ENCODE measurements around the gene CARD11.
"Not testable (repeated sequence)": the region's sequence is repeated elsewhere in the genome, so short reads cannot be mapped to it uniquely, and the experiment has no call there.

Gene CARD11

DNA sequence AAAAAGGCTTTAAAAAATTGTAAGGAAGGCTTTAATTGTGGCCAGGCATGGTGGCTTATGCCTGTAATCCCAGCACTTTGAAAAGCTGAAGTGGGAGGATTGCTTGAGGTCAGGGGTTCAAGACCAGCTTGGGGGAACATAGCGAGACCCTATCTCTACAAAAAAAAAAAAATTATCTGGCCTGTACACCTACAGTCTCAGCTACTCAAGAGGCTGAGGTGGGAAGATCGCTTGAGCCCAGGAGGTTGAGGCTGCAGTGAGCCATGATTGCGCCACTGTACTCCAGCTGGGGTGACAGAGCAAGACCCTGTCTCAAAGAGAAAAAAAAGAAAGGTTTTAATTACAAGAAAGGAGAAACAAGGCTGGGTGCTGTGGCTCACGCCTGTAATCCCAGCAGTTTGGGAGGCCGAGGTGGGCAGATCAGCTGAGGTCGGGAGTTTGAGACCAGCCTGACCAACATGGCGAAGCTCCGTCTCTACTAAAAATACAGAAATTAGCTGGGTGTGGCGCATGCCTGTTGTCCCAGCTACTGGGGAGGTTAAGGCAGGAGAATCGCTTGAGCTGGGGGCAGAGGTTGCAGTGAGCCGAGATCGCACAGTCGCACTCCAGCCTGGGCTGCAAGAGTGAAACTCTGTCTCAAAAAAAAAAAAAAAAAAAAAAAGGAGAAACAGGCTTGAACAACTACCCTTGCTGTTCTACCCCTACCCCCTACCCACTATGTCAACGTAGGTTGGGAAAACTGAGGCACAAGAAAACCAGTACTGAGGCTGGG lies 83.7 kb downstream of the CARD11 start:
- no peak overlapping the region for H3K4me2 ChIP-seq

DNA sequence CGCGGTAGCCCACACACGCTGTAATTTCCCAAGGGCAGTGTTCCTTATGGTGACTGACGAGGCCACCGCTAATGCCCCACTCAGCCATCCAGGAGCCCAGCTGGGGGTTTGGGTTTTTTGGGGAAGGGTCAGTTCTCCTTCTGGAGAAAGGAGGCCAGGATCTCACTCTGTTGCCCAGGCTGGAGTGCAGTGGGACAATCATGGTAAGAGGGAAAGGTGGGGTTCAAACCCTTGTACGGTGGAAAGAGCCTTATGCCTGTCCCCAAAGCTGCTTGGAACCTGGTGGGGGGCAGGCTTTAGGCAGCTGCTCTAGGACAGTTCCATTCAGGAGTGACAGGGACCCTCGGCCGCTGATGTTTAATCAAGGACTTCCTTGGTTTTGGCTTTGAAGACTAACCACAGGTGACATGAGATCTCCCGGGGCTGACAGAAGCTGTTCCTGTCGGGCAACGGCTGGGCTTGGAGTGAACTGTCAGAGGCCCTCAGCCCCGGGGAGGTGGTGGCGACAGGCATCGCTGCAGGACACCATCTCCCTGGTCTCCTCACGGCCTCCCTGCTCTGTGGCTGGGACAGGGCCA lies 84.5 kb downstream of the CARD11 start:
- Histone ChIP-seq H3K4me3 (IDR thresholded peaks at IDR 0.05; ENCODE audit: insufficient read depth, low read depth, low read length) (no peak overlapping the region), H3K4me1 (ENCODE audit: low read depth, poor library complexity, severe bottlenecking) (no peaks in the 10 kb centered on the region), H3K4me2 (no peak overlapping the region), H3K27me3 (ENCODE audit: insufficient read depth, low read depth) (no peaks in the 10 kb centered on the region), H3K36me3 (ENCODE audit: insufficient read depth) (no peaks in the 10 kb centered on the region), H3K27ac (no peak overlapping the region), H4K20me1 (ENCODE audit: insufficient read depth) (no peaks in the 10 kb centered on the region), H3K9ac (no peak overlapping the region), H3K79me2 (ENCODE audit: insufficient read depth, low read depth) (no peaks in the 10 kb centered on the region), H2AFZ (ENCODE audit: low read depth) (no peak overlapping the region)
- TF ChIP-seq, protein P1, sequence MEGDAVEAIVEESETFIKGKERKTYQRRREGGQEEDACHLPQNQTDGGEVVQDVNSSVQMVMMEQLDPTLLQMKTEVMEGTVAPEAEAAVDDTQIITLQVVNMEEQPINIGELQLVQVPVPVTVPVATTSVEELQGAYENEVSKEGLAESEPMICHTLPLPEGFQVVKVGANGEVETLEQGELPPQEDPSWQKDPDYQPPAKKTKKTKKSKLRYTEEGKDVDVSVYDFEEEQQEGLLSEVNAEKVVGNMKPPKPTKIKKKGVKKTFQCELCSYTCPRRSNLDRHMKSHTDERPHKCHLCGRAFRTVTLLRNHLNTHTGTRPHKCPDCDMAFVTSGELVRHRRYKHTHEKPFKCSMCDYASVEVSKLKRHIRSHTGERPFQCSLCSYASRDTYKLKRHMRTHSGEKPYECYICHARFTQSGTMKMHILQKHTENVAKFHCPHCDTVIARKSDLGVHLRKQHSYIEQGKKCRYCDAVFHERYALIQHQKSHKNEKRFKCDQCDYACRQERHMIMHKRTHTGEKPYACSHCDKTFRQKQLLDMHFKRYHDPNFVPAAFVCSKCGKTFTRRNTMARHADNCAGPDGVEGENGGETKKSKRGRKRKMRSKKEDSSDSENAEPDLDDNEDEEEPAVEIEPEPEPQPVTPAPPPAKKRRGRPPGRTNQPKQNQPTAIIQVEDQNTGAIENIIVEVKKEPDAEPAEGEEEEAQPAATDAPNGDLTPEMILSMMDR (conservative IDR thresholded peaks at IDR 0.05; ENCODE audit: low read depth, low read length): no peak

More for the DNA sequence above, 83.7 kb downstream of the CARD11 start:
- Histone ChIP-seq H3K27ac (no peak overlapping the region), H3K4me3 (IDR thresholded peaks at IDR 0.05; ENCODE audit: insufficient read depth, low read depth, low read length) (no peak overlapping the region), H3K9ac (no peak overlapping the region), H2AFZ (ENCODE audit: low read depth) (no peak overlapping the region), H4K20me1 (ENCODE audit: insufficient read depth) (no peaks in the 10 kb centered on the region), H3K79me2 (ENCODE audit: insufficient read depth, low read depth) (no peaks in the 10 kb centered on the region), H3K36me3 (ENCODE audit: insufficient read depth) (no peaks in the 10 kb centered on the region), H3K4me1 (ENCODE audit: low read depth, poor library complexity, severe bottlenecking) (no peaks in the 10 kb centered on the region), H3K27me3 (ENCODE audit: insufficient read depth, low read depth) (no peaks in the 10 kb centered on the region)
- TF ChIP-seq, protein P1 (conservative IDR thresholded peaks at IDR 0.05; ENCODE audit: low read depth, low read length): no peak

DNA sequence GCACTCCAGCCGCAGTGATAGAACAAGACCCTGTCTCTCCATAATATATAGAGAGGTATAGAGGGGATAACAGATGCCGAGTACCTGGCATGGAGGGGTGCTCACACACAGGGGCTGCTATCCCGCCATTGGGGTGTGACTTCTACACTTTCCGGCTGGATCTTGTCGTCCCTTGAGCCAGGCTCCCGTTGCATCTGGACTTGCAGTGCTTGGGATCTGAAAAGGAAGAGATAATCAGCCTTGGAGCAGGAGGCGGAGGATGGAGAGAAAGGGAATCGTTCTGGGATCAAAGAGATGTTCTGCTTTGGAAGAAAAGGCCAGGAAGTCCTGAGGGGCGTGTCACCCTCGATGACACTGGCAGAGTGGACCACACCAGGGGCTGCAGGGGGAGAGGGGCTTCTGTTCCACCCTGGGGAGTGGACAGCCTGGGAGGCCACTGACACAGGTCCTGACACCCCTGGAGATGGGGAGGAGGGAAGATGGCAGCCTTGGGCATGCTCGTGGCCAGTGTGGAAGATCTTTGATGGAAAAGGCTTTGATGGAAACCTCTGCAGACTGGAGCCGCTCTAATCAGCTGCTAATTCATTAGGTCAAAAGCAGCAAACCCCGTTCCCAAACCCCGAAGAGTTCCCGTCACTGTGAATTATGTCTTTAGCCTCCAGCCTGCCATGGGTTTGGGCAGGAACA lies 85.1 kb downstream of the CARD11 start:
- H3K9ac ChIP-seq: no peak overlapping the region
- no peaks in the 10 kb centered on the region for H3K4me1 ChIP-seq (ENCODE audit: low read depth, poor library complexity, severe bottlenecking)
- H3K4me2 ChIP-seq: no peak overlapping the region
- no peak overlapping the region for H2AFZ ChIP-seq (ENCODE audit: low read depth)
- no peak overlapping the region for H3K4me3 ChIP-seq (IDR thresholded peaks at IDR 0.05; ENCODE audit: insufficient read depth, low read depth, low read length)
- no peaks in the 10 kb centered on the region for H3K27me3 ChIP-seq (ENCODE audit: insufficient read depth, low read depth)
- H3K79me2 ChIP-seq (ENCODE audit: insufficient read depth, low read depth): no peaks in the 10 kb centered on the region
- no peaks in the 10 kb centered on the region for H4K20me1 ChIP-seq (ENCODE audit: insufficient read depth)
- no peak overlapping the region for H3K27ac ChIP-seq
- TF ChIP-seq, protein P1 (conservative IDR thresholded peaks at IDR 0.05; ENCODE audit: low read depth, low read length): no peak
- no peaks in the 10 kb centered on the region for H3K36me3 ChIP-seq (ENCODE audit: insufficient read depth)

DNA sequence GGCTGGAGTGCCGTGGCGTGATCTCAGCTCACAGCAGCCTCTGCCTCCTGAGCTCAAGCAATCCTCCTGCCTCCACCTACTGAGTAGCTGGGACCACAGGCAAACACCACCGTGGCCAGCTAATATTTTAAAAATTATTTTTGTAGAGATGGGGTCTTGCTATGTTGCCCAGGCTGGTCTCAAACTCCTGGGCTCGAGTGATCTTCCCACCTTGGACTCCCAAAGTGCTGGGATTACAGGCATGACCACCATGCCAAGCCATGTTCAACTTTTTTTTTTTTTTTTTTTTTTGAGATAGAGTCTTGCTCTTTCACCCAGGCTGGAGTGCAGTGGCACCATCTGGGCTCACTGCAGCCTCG lies 86.3 kb downstream of the CARD11 start:
- not testable (repeated sequence) for H3K4me2 ChIP-seq; H3K27me3 ChIP-seq (ENCODE audit: insufficient read depth, low read depth); H3K36me3 ChIP-seq (ENCODE audit: insufficient read depth); H3K4me1 ChIP-seq (ENCODE audit: low read depth, poor library complexity, severe bottlenecking); H3K79me2 ChIP-seq (ENCODE audit: insufficient read depth, low read depth); H2AFZ ChIP-seq (ENCODE audit: low read depth); H4K20me1 ChIP-seq (ENCODE audit: insufficient read depth); H3K27ac ChIP-seq; H3K4me3 ChIP-seq (IDR thresholded peaks at IDR 0.05; ENCODE audit: insufficient read depth, low read depth, low read length); H3K9ac ChIP-seq

All from KMS-11 (cell line).